ENCODE data around the gene KIF2C. TPM values are rescaled to one million over a fixed set of nuclear protein-coding genes. Genes with fewer than 3 reads are reported as not detected.
"Not testable (repeated sequence)": the region's sequence is repeated elsewhere in the genome, so short reads cannot be mapped to it uniquely, and the experiment has no call there.

Gene KIF2C
- total RNA-seq, 2 donors from 2014 or later: 95.2 to 228 TPM

DNA sequence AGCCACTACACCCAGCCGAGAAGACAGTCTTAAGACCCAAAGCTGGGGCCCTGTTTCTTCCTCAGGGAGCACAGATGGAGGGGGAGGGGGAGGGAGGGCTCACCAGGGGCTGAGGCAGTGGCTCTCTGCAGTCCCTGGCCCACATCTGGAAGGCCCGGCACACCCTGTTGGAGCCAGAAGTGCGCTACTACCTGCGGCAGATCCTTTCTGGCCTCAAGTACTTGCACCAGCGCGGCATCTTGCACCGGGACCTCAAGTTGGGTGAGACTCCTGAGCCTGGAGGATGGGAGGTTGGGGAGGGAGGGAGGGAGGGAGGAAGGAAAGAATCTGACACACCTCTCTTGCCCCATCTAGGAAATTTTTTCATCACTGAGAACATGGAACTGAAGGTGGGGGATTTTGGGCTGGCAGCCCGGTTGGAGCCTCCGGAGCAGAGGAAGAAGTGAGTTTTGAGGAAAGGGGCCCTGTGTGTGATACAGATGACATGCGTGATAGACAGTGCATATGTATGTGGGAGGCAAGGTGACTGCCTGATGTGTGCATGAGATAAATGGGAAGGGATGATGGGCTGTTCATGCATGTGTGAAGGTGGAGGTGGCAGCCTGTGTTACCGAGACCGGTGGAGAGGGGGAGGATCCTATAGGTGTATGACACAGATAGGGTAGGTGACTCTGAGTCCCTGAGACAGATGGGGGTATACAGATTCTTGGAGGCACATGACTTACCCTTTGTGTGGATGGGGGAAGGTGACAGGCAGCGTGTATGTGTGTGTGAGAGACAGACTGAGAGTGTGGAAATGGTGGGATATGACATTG is 62.1 kb downstream of the KIF2C start:
- no peak for DNase-seq (ENCODE audit: low spot score in 2 of 2)
- ATAC-seq: peak; percentile 2 to 4
- Mint-ChIP-seq H3K9me3 (no peaks in the 10 kb centered on the region), H3K36me3 (peaks cover 35 to 51% of the 10 kb centered on the region in 2 donors), H3K27ac (peak overlapping the region; percentile 97 to 99)

DNA sequence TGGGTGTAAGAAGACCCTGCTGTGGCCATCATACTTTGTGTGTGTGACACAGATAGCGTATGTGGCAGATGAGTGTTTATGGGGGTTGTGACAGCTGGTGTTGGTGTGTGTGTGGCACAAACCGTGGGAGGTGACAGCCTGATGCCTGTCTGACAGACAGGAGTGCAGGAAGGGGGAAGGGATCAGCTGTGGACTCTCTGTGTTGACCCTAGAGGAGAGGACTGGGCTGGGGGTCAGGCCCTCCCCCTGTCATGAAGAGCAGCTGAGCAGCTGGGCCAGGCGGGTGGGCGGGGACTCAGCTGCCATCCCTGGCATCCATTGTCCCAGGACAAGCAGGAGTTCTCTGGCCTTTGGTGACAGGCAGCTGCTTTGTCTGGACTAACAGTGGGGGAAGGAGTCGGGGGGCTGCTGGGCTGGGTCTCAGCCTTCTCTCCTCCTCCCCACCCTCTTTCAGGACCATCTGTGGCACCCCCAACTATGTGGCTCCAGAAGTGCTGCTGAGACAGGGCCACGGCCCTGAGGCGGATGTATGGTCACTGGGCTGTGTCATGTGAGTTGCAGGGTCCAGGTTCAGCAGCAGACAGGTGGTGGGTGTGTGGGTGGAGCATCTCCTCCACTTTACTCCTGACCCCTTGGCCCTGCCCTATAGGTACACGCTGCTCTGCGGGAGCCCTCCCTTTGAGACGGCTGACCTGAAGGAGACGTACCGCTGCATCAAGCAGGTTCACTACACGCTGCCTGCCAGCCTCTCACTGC is 62.8 kb downstream of the KIF2C start:
- no peak for ATAC-seq
- no peak for DNase-seq (ENCODE audit: low spot score in 2 of 2)
- peak overlapping the region; percentile 87 to 97 for H3K27ac Mint-ChIP-seq
- H3K9me3 Mint-ChIP-seq: no peaks in the 10 kb centered on the region
- H3K36me3 Mint-ChIP-seq: peaks cover 39 to 51% of the 10 kb centered on the region in 2 donors

DNA sequence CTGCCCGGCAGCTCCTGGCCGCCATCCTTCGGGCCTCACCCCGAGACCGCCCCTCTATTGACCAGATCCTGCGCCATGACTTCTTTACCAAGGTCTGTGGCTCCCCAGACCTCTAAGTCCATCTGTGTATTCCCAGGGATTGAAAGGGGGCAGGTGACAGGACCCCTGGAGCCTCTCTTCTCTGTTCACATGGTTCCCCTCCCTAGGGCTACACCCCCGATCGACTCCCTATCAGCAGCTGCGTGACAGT is 63.4 kb downstream of the KIF2C start:
- DNase-seq (ENCODE audit: low spot score in 2 of 2): no peak
- Mint-ChIP-seq H3K9me3 (no peaks in the 10 kb centered on the region), H3K27ac (peak overlapping the region; percentile 66 to 97), H3K36me3 (peaks cover 39 to 51% of the 10 kb centered on the region in 2 donors)
- no peak for ATAC-seq

DNA sequence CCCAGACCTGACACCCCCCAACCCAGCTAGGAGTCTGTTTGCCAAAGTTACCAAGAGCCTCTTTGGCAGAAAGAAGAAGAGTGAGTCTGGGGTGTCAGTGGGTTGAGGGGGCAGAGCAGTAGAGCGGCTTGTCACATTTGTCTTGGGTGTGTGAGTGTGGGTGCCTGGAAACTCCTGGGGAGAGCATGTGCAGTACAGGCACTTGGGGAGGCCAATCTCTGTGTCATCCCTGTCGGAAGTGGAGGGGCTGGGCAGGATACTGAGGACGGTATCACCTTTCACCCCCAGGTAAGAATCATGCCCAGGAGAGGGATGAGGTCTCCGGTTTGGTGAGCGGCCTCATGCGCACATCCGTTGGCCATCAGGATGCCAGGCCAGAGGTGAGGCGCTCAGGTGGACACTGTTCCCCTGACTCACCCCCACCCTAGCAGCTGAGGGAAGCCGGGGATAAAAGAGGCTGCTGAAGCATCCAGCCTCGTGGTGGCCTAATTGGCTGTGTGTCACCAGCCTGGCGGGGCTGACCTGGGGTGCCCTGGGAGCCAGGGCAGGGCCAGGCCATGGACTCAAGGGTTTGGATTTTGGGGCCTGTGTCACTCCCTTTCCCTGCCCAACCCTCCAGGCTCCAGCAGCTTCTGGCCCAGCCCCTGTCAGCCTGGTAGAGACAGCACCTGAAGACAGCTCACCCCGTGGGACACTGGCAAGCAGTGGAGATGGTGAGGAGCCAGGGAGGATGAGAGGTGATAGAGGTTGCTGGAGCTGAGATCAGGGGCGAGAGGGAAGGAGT is 63.9 kb downstream of the KIF2C start:
- Mint-ChIP-seq H3K9me3 (no peaks in the 10 kb centered on the region), H3K27ac (peak overlapping the region; percentile 85 to 97), H3K36me3 (peaks cover 39 to 51% of the 10 kb centered on the region in 2 donors)
- no peak for DNase-seq (ENCODE audit: low spot score in 2 of 2)
- no peak for ATAC-seq

DNA sequence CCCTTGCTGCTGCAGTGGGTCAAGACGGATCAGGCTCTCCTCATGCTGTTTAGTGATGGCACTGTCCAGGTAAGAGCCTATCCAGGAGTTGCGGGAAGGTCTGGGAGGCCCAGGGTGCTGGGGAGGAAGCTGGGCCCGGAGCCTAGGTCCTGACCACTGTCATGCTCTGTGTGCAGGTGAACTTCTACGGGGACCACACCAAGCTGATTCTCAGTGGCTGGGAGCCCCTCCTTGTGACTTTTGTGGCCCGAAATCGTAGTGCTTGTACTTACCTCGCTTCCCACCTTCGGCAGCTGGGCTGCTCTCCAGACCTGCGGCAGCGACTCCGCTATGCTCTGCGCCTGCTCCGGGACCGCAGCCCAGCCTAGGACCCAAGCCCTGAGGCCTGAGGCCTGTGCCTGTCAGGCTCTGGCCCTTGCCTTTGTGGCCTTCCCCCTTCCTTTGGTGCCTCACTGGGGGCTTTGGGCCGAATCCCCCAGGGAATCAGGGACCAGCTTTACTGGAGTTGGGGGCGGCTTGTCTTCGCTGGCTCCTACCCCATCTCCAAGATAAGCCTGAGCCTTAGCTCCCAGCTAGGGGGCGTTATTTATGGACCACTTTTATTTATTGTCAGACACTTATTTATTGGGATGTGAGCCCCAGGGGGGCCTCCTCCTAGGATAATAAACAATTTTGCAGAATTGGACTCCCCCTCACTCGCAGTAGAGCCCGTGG is 65.8 kb downstream of the KIF2C start:
- H3K27ac Mint-ChIP-seq: peak overlapping the region; percentile 85 to 97
- H3K9me3 Mint-ChIP-seq: no peaks in the 10 kb centered on the region
- peaks cover 39 to 51% of the 10 kb centered on the region in 2 donors for H3K36me3 Mint-ChIP-seq
- no peak for DNase-seq (ENCODE audit: low spot score in 2 of 2)
- no peak for ATAC-seq

DNA sequence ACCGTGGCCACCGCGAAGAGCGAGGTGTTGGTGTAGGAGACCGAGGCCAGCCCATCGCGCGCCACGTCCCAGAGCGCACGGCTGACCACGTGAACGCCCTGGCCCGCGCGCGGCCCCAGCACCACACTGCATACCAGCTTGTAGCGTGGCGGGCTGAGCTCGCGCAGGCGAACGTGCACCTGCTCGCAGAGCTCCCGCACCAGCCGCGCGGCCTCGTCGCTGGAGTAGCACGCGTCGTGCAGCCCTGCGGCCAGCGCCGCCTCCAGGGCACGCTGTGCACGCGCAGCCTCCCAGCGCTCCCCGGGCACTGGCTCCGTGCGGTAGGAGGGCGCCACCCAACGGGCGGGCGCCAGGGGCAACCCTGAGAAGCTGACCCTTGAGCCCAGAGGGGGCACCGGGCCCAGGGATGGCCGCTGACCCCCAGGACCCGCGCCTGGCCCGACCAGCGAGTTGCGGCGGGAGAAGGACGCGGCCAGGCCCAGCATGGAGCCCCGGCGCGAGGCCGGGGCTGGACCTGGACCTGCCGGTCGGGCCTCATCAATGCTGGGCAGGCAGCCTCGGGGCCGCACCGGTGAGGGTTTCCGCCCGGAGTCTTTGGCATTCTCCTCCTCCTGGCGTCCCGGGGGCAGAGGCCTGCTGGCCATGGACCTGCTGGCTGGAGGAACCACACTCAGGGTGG is 66.5 kb downstream of the KIF2C start:
- DNase-seq (ENCODE audit: low spot score in 2 of 2) (no peak), ATAC-seq (no peak)
- Mint-ChIP-seq H3K9me3 (no peaks in the 10 kb centered on the region), H3K27ac (peak overlapping the region; percentile 85 to 97), H3K36me3 (peaks cover 33 to 46% of the 10 kb centered on the region in 2 donors)

DNA sequence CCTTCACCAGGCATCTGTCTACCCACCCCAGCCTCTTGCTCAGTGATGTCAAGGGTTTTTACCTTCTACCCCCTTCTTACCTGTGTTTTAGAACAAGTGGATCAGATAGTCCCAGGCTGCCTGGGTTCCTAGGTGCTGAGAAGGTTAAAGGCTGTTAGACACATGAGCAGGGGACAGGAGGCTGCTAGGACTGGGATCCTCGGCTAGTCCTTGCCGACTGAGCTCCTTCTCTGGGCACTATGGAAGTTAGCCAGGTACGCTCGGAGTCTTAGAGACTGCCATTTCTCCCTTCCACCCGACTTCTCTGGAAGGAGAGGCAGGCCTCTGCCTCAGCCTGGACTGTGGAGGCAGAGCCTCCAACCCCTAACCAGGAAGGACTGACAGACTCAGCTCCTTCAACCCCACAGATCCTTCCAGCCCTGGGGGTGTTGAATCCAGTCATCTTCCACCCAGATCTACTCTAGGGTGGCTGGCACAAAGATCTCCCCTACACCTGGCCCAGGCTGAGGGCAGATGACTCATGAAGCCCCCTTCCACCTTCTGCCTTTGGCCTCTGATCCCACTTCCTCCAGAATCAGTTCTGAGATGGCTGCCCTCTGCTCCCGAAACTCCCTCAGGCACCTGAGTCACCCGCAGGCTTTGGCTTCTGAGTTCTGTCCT is 67.2 kb downstream of the KIF2C start, which contains the start of gene DYNLT4:
DYNLT4 (minus strand) TSS at position 648 of the 660 bp plus-strand sequence. CDS start 683 bp downstream, outside the sequence.
- Mint-ChIP-seq H3K27ac (peak within 1 kb of the TSS; percentile 97 to 99), H3K36me3 (peaks cover 29 to 45% of the 10 kb centered on the region in 2 donors), H3K9me3 (no peaks in the 10 kb centered on the region)
- DNase-seq (ENCODE audit: low spot score in 2 of 2): no peak
- peak in 1 of 2 donors; percentile 27 for ATAC-seq

DNA sequence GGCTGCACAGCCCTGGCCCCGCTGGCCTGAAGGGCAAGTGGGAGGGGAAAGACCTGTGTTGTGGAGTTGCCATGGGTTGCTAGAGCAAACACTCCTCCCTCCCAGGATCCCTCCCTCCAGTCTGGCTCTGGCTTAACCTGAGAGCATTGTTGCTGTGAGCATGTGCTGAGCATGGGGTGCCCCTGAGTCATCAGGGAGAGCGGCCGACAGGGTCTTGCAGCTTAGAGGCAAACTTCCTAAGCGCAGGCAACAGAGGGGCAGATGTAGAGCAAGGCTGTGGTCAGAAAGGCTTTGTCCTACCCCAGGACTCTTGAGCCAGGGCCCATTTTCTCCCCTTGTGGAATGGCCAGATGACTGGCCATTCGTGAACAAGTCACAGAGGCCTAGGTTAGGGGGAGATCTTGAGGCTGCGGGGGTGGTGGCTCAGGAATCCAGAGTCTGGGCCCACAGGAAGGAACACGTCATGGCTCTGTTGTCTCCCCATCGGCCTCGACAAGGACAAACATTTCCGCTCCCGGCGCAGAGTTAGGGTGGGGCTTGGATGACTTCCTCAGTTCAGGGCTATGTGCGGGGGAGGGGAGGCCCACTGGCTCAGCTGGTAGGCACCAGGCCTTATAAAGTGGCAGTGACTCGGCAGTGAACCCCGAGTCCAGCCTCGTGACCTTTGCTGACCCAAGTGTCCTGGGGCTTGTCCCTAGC is 67.9 kb downstream of the KIF2C start:
- Mint-ChIP-seq H3K9me3 (no peaks in the 10 kb centered on the region), H3K27ac (peak overlapping the region; percentile 97 to 99), H3K36me3 (peaks cover 23 to 40% of the 10 kb centered on the region in 2 donors)
- ATAC-seq (peak; percentile 59 to 69), DNase-seq (ENCODE audit: low spot score in 2 of 2) (peak; percentile 81 to 97)

DNA sequence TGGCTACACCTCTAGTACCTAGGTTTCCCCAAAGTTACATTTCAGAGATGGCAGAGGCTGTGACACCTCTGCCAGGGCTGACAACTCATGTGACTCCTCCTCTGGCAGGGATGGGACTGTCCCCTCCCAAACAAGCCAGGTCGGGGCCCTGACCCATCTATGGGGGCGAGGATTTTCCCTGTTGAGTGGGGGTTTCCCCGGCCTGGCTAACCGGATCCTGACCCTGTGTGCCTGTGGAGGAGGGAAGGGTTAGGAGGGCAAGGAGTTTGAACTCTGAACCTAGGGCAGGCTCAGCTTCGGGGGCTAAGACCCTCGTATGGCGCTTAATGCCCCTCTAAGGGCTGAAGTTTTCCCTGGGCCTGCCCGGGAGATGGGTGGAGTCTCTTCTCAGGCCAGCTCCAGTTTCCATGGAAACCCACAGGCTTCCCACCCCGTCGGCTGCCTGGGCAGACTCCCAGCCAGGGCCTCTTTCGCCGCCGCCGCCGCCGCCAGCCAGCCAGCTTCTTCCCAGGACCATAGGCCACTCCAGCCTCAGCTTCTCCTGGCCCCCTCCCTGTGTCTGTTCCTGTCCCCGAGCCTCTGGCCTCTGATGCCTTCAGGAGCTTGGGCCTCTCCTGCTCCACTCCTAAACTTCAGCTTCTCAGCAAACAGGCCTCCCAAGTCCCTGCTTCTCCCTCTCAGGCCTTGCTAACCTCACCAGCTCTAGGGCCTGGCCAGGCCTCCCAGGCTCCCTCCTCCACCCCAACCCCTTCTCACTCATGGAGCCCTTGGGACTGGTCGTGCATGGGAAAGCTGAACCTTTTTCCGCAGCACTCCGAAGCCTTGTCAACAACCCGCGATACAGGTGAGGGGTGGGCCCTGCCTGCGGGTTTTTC is 68.7 kb downstream of the KIF2C start, which contains the start of gene BTBD19:
BTBD19 (plus strand) TSS at position 461 of the 875 bp plus-strand sequence; CDS start at position 759, 298 bp downstream.
- DNase-seq (ENCODE audit: low spot score in 2 of 2) (peak in 1 of 2 donors; percentile 65), ATAC-seq (peak; percentile 39 to 66)
- H3K27ac Mint-ChIP-seq: peak within 1 kb of the TSS; percentile 97 to 99
- H3K36me3 Mint-ChIP-seq: peaks cover 16 to 32% of the 10 kb centered on the region in 2 donors
- H3K9me3 Mint-ChIP-seq: no peaks in the 10 kb centered on the region

DNA sequence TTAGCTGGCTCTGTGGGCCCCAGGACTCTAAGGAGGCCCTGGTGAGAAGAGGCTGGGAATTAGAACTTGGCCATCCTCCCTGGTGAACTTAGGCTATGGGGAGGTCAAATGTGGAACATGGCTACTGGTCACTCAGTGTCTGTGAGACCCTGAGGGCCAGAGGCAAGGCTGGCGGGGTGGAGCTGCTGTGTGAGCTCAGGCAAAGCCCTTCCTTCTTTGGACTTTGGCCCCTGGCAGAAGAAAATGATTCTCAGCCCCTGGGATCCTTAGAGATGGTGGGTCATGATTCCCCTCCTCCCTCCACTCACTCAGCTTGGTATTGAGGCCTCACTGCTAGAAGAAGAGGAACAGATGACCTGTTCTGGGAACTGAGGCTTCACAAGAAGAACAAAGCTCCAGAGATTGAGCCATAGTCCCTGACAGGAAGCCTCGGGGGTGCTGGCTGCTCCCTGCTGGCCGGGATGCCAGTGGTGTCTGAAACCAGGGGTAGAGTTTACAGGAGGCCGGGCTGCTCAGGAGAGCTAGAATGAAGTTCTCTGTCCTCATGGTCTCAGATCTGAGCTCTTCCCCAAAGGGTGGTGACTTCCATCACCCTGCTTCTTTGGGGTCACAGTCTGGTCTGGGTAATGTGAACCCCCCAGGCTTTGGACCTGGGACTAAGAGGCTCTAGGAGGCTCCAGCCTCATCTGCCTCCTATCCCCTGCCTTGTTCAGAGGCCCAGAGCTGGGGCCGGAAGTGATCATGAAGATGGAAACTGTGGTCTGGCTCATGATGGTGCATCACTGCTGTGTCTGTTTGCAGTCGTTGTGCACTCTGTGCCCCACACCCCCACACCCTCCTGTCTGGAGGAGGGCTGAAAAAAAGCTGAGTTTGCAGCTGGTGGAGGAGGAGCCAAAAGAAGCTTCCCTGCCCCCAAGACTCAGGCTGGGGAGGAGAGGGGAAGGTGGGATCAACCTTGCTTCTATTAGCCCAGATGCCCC is 69.6 kb downstream of the KIF2C start:
- Mint-ChIP-seq H3K36me3 (peaks cover 11 to 23% of the 10 kb centered on the region in 2 donors), H3K9me3 (no peaks in the 10 kb centered on the region), H3K27ac (peak overlapping the region; percentile 97 to 99)
- ATAC-seq (peak; percentile 49 to 65), DNase-seq (ENCODE audit: low spot score in 2 of 2) (peak; percentile 80 to 90)

DNA sequence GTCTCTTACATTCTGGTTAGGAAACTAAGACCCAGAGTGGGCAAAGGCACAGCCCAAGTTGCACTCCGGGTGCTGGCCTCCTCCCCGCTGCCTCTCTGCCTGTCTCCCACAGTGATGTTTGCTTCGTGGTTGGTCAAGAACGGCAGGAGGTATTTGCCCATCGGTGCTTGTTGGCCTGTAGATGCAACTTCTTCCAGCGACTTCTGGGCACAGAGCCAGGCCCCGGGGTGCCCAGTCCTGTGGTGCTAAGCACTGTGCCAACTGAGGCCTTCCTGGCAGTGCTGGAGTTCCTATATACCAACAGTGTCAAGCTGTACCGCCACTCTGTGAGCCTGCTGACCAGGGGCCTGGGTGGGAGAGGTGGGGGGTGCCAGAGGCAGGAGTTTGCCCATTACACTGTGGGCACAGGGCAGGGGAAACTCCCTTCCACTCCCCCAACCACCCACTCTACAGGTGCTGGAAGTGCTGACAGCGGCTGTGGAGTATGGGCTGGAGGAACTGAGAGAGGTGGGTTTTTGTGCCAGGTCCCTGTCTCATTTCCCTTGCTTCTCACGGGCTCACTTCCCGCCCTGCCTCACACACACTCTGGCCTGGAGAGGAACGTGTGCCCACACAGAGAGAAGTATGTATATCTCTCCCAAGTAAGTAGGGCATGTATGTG is 70.6 kb downstream of the KIF2C start:
- ATAC-seq: no peak
- H3K36me3 Mint-ChIP-seq: peaks cover 17 to 21% of the 10 kb centered on the region in 2 donors
- H3K27ac Mint-ChIP-seq: peak overlapping the region; percentile 97 to 99
- no peaks in the 10 kb centered on the region for H3K9me3 Mint-ChIP-seq
- DNase-seq (ENCODE audit: low spot score in 2 of 2): no peak

DNA sequence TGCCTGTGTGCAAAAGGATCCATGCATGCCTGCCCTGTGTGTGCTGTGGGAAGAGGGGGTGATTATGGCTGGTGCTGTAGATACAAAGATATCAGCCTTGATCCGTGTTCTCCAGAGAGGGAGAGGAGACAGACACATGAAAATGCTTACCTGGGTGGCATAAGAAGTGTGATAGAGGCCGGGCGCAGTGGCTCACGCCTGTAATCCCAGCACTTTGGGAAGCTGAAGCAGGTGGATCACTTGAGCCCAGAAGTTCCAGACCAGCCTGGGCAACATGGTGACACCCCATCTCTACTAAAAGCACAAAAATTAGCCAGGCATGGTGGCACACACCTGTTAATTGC is 71.1 kb downstream of the KIF2C start:
- ATAC-seq; H3K9me3 Mint-ChIP-seq; DNase-seq (ENCODE audit: low spot score in 2 of 2): not testable (repeated sequence)
- Mint-ChIP-seq H3K27ac (peak overlapping the region; percentile 97 to 99), H3K36me3 (peaks cover 20 to 21% of the 10 kb centered on the region in 2 donors)

Data from activated naive CD4-positive, alpha-beta T cell treated with anti-CD3 and anti-CD28 coated beads, Interleukin-2, amount 50 U/mL, for 72 hours (primary cell).